ENCODE data around the gene CD2BP2.
"Not testable (repeated sequence)": the region's sequence is repeated elsewhere in the genome, so short reads cannot be mapped to it uniquely, and the experiment has no call there.

Gene CD2BP2

GRCh38 chr16:30358990-30359870, 4.1 kb upstream of the CD2BP2 start:
- no peak for DNase-seq (ENCODE audit: low read depth, low spot score)

GRCh38 chr16:30358577-30358936, 3.4 kb upstream of the CD2BP2 start:
- no peak for DNase-seq (ENCODE audit: low read depth, low spot score)

GRCh38 chr16:30357715-30358576, 2.8 kb upstream of the CD2BP2 start:
- DNase-seq (ENCODE audit: low read depth, low spot score): no peak

- DNase-seq (ENCODE audit: low read depth, low spot score): no peak
Observed at GRCh38 chr16:30357085-30357714, 2.1 kb upstream of the CD2BP2 start.

GRCh38 chr16:30356401-30357084, 1.4 kb upstream of the CD2BP2 start:
- no peak for DNase-seq (ENCODE audit: low read depth, low spot score)

- DNase-seq (ENCODE audit: low read depth, low spot score): no peak
Observed at GRCh38 chr16:30355954-30356308, 823 bp upstream of the CD2BP2 start.

GRCh38 chr16:30354423-30355143, 525 bp downstream of the CD2BP2 start:
- DNase-seq (ENCODE audit: low read depth, low spot score): no peak

- no peak for DNase-seq (ENCODE audit: low read depth, low spot score)
Observed at GRCh38 chr16:30353438-30354129, 1.5 kb downstream of the CD2BP2 start.

- no peak for DNase-seq (ENCODE audit: low read depth, low spot score)
Observed at GRCh38 chr16:30352488-30353401, 2.4 kb downstream of the CD2BP2 start.

- no peak for DNase-seq (ENCODE audit: low read depth, low spot score)
Observed at GRCh38 chr16:30351586-30352419, 3.3 kb downstream of the CD2BP2 start.

- DNase-seq (ENCODE audit: low read depth, low spot score): no peak
Observed at GRCh38 chr16:30351001-30351441, 4.1 kb downstream of the CD2BP2 start.

GRCh38 chr16:30350134-30350871, 4.8 kb downstream of the CD2BP2 start:
- no peak for DNase-seq (ENCODE audit: low read depth, low spot score)

- no peak for DNase-seq (ENCODE audit: low read depth, low spot score)
Observed at GRCh38 chr16:30349675-30350074, 5.4 kb downstream of the CD2BP2 start.

- no peak for DNase-seq (ENCODE audit: low read depth, low spot score)
Observed at GRCh38 chr16:30348929-30349328, 6.2 kb downstream of the CD2BP2 start.

GRCh38 chr16:30348113-30348512, 7.0 kb downstream of the CD2BP2 start:
- no peak for DNase-seq (ENCODE audit: low read depth, low spot score)

GRCh38 chr16:30346286-30346685, 8.8 kb downstream of the CD2BP2 start:
- no peak for DNase-seq (ENCODE audit: low read depth, low spot score)

- not testable (repeated sequence) for DNase-seq (ENCODE audit: low read depth, low spot score)
Observed at GRCh38 chr16:30343491-30343820, 11.7 kb downstream of the CD2BP2 start.

Measured in activated CD4-positive, CD25-positive, alpha-beta regulatory T cell treated with anti-CD3 and anti-CD28 coated beads, Interleukin-2, amount 50 U/mL, for 16 hours (primary cell).